ENCODE data around the gene MGME1.

GRCh38 chr20:17933711-17934110 is 35.1 kb upstream of the MGME1 start:
- TF ChIP-seq, protein P1, sequence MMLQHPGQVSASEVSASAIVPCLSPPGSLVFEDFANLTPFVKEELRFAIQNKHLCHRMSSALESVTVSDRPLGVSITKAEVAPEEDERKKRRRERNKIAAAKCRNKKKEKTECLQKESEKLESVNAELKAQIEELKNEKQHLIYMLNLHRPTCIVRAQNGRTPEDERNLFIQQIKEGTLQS (IDR thresholded peaks at IDR 0.05), result no peak
- TF ChIP-seq, protein P1 (CRISPR knock-in tag; conservative IDR thresholded peaks at IDR 0.05), result no peak
- TF ChIP-seq MTF1 (CRISPR knock-in tag; IDR thresholded peaks at IDR 0.05; ENCODE audit: borderline replicate concordance), result no peak
- TF ChIP-seq TCF7 (IDR thresholded peaks at IDR 0.05; ENCODE audit: borderline replicate concordance), result no peak
- no peak for TF ChIP-seq SRF (CRISPR knock-in tag; IDR thresholded peaks at IDR 0.05)
- no peak for TF ChIP-seq NELFE (IDR thresholded peaks at IDR 0.05; ENCODE audit: insufficient read depth, insufficient read length)
- TF ChIP-seq E2F1 (CRISPR knock-in tag; IDR thresholded peaks at IDR 0.05), result no peak
- TF ChIP-seq LARP7 (IDR thresholded peaks at IDR 0.05), result no peak
- TF ChIP-seq ZNF121 (CRISPR knock-in tag; conservative IDR thresholded peaks at IDR 0.05), result no peak
- TF ChIP-seq, protein P2, sequence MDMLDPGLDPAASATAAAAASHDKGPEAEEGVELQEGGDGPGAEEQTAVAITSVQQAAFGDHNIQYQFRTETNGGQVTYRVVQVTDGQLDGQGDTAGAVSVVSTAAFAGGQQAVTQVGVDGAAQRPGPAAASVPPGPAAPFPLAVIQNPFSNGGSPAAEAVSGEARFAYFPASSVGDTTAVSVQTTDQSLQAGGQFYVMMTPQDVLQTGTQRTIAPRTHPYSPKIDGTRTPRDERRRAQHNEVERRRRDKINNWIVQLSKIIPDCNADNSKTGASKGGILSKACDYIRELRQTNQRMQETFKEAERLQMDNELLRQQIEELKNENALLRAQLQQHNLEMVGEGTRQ (CRISPR knock-in tag; IDR thresholded peaks at IDR 0.05), result no peak
- TF ChIP-seq BRCA1 (IDR thresholded peaks at IDR 0.05), result no peak
- no peak for TF ChIP-seq BRCA1 (CRISPR knock-in tag; IDR thresholded peaks at IDR 0.05)
- TF ChIP-seq, protein P3, sequence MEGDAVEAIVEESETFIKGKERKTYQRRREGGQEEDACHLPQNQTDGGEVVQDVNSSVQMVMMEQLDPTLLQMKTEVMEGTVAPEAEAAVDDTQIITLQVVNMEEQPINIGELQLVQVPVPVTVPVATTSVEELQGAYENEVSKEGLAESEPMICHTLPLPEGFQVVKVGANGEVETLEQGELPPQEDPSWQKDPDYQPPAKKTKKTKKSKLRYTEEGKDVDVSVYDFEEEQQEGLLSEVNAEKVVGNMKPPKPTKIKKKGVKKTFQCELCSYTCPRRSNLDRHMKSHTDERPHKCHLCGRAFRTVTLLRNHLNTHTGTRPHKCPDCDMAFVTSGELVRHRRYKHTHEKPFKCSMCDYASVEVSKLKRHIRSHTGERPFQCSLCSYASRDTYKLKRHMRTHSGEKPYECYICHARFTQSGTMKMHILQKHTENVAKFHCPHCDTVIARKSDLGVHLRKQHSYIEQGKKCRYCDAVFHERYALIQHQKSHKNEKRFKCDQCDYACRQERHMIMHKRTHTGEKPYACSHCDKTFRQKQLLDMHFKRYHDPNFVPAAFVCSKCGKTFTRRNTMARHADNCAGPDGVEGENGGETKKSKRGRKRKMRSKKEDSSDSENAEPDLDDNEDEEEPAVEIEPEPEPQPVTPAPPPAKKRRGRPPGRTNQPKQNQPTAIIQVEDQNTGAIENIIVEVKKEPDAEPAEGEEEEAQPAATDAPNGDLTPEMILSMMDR (IDR thresholded peaks at IDR 0.05 in 2 of 3, conservative IDR thresholded peaks at IDR 0.05 in 1 of 3; ENCODE audit: insufficient read depth in 2 of 3, low read depth in 1 of 3, low read length in 3 of 3), result no peak
- no peak for TF ChIP-seq GATAD2B (IDR thresholded peaks at IDR 0.05; ENCODE audit: borderline replicate concordance)
